HepG2 (cell line): Measurements from ENCODE around the gene KRI1. TPM values are rescaled to one million over a fixed set of nuclear protein-coding genes. Genes with fewer than 3 reads are reported as not detected.

Experiments used
- ARID5B ChIP-seq: IDR thresholded peaks from 2 replicates; pipeline ENCODE4 v1.4.0; 2020; ENCODE audit warnings: mild to moderate bottlenecking, missing genetic modification reagents
- ELF1 ChIP-seq: sonication (generic); formaldehyde crosslinking; IDR thresholded peaks from 2 replicates; pipeline ENCODE4 v1.4.0; 2020; ENCODE audit warnings: missing genetic modification reagents
- HDAC6 ChIP-seq: fragments of 200-600 bp; sonication (generic); IDR thresholded peaks from 2 replicates; pipeline ENCODE4 v1.7.0; 2017; ENCODE audit warnings: mild to moderate bottlenecking, antibody characterized with exemption, low read length, low read depth
- HMG20B ChIP-seq: conservative IDR thresholded peaks from 2 replicates; pipeline ENCODE4 v1.6.1; 2016; ENCODE audit warnings: missing genetic modification reagents, missing compliant biosample characterization
- POLR2G ChIP-seq: fragments of 200-400 bp; formaldehyde crosslinking; IDR thresholded peaks from 2 replicates; pipeline ENCODE4 v1.6.1; 2018; ENCODE audit warnings: mild to moderate bottlenecking, low read depth, low read length, moderate library complexity
- SUZ12 ChIP-seq: fragments of 150-350 bp; IDR thresholded peaks from 2 replicates; pipeline ENCODE4 v1.6.1; 2014; ENCODE audit warnings: low read depth, low read length
- TBX3 ChIP-seq: fragments of 450-650 bp; IDR thresholded peaks from 2 replicates; pipeline ENCODE4 v1.6.1; 2017; ENCODE audit warnings: antibody characterized with exemption, mild to moderate bottlenecking, inconsistent platforms, borderline replicate concordance
- TOPORS ChIP-seq: sonication (generic); formaldehyde crosslinking; IDR thresholded peaks from 2 replicates; pipeline ENCODE4 v1.8.0; 2023; ENCODE audit warnings: mild to moderate bottlenecking, missing genetic modification reagents
- ZKSCAN8 ChIP-seq: IDR thresholded peaks from 2 replicates; pipeline ENCODE4 v1.6.1; 2016; ENCODE audit warnings: borderline replicate concordance, missing genetic modification reagents, missing compliant biosample characterization
- ZNF234 ChIP-seq: sonication (generic); formaldehyde crosslinking; conservative IDR thresholded peaks from 2 replicates; pipeline ENCODE4 v1.5.1; 2020; ENCODE audit warnings: mild to moderate bottlenecking, missing genetic modification reagents
- ZNF326 ChIP-seq: sonication (generic); formaldehyde crosslinking; IDR thresholded peaks from 2 replicates; pipeline ENCODE4 v1.4.0; 2020; ENCODE audit warnings: missing genetic modification reagents, borderline replicate concordance
- ZNF841 ChIP-seq: sonication (generic); formaldehyde crosslinking; IDR thresholded peaks from 2 replicates; pipeline ENCODE4 v1.8.1; 2023; ENCODE audit warnings: missing genetic modification reagents, borderline replicate concordance
- polyA plus RNA-seq, 8 experiments: library from polyadenylated mRNA; depleted of rRNA in 3 of 8; stranded (reverse) in 7 of 8; unstranded in 1 of 8; fragments of >200 nt; fragmentation: Illumina TruSeq in 4 of 8; extraction: Trizol in 4 of 8; gene quantifications; 2 replicates each; pipeline versions ENCODE4 v1.2.1 to v1.2.3, GENCODE V29; 2011 to 2016; ENCODE audit warnings: low read depth in 4 of 8, missing spikeins in 1 of 8, mixed read lengths in 1 of 8; ENCODE audit not compliant: insufficient read depth in 1 of 8
- total RNA-seq, 5 experiments: library from RNA; depleted of rRNA; stranded (reverse); fragments of >200 nt; fragmentation: Illumina TruSeq; extraction: Trizol; gene quantifications; 2 replicates each; pipeline ENCODE4 v1.2.3, GENCODE V29; 2016; ENCODE audit warnings: low read depth in 1 of 5
- TF ChIP-seq, protein P1 (sequence below): IDR thresholded peaks from 2 replicates; pipeline ENCODE4 v1.6.1; 2016
- TF ChIP-seq, protein P2 (sequence below): sonication (generic); formaldehyde crosslinking; IDR thresholded peaks from 2 replicates; pipeline ENCODE4 v1.5.0; 2020; ENCODE audit warnings: missing genetic modification reagents, mild to moderate bottlenecking, borderline replicate concordance
- TF ChIP-seq, protein P3 (sequence below): sonication (generic); formaldehyde crosslinking; IDR thresholded peaks from 2 replicates; pipeline ENCODE4 v1.5.1; 2020; ENCODE audit warnings: mild to moderate bottlenecking, missing genetic modification reagents, moderate library complexity
- TF ChIP-seq, protein P4 (sequence below): sonication (generic); formaldehyde crosslinking; IDR thresholded peaks from 2 replicates; pipeline ENCODE4 v1.4.0; 2020; ENCODE audit warnings: missing genetic modification reagents
- TF ChIP-seq, protein P5 (sequence below): IDR thresholded peaks from 2 replicates; pipeline ENCODE4 v1.6.1; 2016; ENCODE audit warnings: missing genetic modification reagents, missing compliant biosample characterization

Gene KRI1
- total and polyA plus RNA-seq, 2 of the 13 experiments (the other 11 are each of a cell fraction or from before 2014, with no cell fraction given): 9.1 to 11.7 TPM

- TF ChIP-seq HMG20B (CRISPR knock-in tag) (no peak), ZNF234 (CRISPR knock-in tag) (no peak), SUZ12 (no peak), ZKSCAN8 (CRISPR knock-in tag) (no peak), ARID5B (CRISPR knock-in tag) (0 out of 2 replicates have a peak, but pooled peaks have one; percentile 10), POLR2G (peak; percentile 71), ZNF326 (no peak), TOPORS (CRISPR knock-in tag) (peak; percentile 93; the same call in 1 of the 2 replicates), ZNF841 (CRISPR knock-in tag) (peak; percentile 93), TBX3 (no peak), ELF1 (CRISPR knock-in tag) (peak; percentile 74), HDAC6 (no peak)
- TF ChIP-seq, protein P1, sequence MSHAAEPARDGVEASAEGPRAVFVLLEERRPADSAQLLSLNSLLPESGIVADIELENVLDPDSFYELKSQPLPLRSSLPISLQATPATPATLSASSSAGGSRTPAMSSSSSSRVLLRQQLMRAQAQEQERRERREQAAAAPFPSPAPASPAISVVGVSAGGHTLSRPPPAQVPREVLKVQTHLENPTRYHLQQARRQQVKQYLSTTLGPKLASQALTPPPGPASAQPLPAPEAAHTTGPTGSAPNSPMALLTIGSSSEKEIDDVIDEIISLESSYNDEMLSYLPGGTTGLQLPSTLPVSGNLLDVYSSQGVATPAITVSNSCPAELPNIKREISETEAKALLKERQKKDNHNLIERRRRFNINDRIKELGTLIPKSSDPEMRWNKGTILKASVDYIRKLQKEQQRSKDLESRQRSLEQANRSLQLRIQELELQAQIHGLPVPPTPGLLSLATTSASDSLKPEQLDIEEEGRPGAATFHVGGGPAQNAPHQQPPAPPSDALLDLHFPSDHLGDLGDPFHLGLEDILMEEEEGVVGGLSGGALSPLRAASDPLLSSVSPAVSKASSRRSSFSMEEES (CRISPR knock-in tag): 0 out of 2 replicates have a peak, but pooled peaks have one; percentile 31
- TF ChIP-seq, protein P2, sequence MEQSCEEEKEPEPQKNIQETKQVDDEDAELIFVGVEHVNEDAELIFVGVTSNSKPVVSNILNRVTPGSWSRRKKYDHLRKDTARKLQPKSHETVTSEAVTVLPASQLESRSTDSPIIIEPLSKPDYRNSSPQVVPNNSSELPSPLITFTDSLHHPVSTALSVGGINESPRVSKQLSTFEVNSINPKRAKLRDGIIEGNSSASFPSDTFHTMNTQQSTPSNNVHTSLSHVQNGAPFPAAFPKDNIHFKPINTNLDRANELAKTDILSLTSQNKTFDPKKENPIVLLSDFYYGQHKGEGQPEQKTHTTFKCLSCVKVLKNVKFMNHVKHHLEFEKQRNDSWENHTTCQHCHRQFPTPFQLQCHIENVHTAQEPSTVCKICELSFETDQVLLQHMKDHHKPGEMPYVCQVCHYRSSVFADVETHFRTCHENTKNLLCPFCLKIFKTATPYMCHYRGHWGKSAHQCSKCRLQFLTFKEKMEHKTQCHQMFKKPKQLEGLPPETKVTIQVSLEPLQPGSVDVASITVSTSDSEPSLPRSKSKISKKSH (CRISPR knock-in tag): no peak
- TF ChIP-seq, protein P3, sequence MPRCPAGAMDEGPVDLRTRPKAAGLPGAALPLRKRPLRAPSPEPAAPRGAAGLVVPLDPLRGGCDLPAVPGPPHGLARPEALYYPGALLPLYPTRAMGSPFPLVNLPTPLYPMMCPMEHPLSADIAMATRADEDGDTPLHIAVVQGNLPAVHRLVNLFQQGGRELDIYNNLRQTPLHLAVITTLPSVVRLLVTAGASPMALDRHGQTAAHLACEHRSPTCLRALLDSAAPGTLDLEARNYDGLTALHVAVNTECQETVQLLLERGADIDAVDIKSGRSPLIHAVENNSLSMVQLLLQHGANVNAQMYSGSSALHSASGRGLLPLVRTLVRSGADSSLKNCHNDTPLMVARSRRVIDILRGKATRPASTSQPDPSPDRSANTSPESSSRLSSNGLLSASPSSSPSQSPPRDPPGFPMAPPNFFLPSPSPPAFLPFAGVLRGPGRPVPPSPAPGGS (CRISPR knock-in tag): no peak
- TF ChIP-seq, protein P4, sequence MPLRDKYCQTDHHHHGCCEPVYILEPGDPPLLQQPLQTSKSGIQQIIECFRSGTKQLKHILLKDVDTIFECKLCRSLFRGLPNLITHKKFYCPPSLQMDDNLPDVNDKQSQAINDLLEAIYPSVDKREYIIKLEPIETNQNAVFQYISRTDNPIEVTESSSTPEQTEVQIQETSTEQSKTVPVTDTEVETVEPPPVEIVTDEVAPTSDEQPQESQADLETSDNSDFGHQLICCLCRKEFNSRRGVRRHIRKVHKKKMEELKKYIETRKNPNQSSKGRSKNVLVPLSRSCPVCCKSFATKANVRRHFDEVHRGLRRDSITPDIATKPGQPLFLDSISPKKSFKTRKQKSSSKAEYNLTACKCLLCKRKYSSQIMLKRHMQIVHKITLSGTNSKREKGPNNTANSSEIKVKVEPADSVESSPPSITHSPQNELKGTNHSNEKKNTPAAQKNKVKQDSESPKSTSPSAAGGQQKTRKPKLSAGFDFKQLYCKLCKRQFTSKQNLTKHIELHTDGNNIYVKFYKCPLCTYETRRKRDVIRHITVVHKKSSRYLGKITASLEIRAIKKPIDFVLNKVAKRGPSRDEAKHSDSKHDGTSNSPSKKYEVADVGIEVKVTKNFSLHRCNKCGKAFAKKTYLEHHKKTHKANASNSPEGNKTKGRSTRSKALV: peak; percentile 45; the same call in 1 of the 2 replicates
- TF ChIP-seq, protein P5, sequence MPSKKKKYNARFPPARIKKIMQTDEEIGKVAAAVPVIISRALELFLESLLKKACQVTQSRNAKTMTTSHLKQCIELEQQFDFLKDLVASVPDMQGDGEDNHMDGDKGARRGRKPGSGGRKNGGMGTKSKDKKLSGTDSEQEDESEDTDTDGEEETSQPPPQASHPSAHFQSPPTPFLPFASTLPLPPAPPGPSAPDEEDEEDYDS (CRISPR knock-in tag): peak; percentile 67
Measured at GRCh38 chr19:10568826-10569651, 3.2 kb upstream of the KRI1 start, which contains the start of gene CDKN2D (continued).
